Upper lobe of right lung (tissue), 1 donor: ENCODE data around the gene ARHGEF28. TPM values are rescaled to one million over a fixed set of nuclear protein-coding genes. Genes with fewer than 3 reads are reported as not detected.

Source experiments
- ATAC-seq: fragments of 200-7000 bp; cut with Tn5 transposase; one replicate; pipeline ENCODE4 v1.9.1; 2020; ENCODE audit warnings: mild to moderate bottlenecking, moderate library complexity
- DNase-seq: peaks from one replicate; pipeline ENCODE4 v3.0.0-alpha.2; 2020
- H3K27ac ChIP-seq: fragments of 200-600 bp; one replicate; pipeline ENCODE4 v1.8.0; 2022
- H3K27me3 ChIP-seq: fragments of 200-600 bp; one replicate; pipeline ENCODE4 v1.8.0; 2022; ENCODE audit warnings: mild to moderate bottlenecking
- H3K36me3 ChIP-seq: fragments of 200-600 bp; one replicate; pipeline ENCODE4 v1.8.0; 2022
- H3K4me1 ChIP-seq: fragments of 200-600 bp; one replicate; pipeline ENCODE4 v1.8.0; 2022
- H3K4me3 ChIP-seq: fragments of 200-600 bp; one replicate; pipeline ENCODE4 v1.8.0; 2022; ENCODE audit warnings: mild to moderate bottlenecking
- H3K9me3 ChIP-seq: fragments of 200-600 bp; one replicate; pipeline ENCODE4 v1.8.0; 2022
- CTCF ChIP-seq: fragments of 200-600 bp; IDR thresholded peaks from one replicate; pipeline ENCODE4 v1.8.0; 2022; ENCODE audit warnings: antibody characterized with exemption
- intact Hi-C: fragments of 100-400 bp; cut with DNase I; formaldehyde crosslinking; loops from one replicate; pipeline ENCODE4 v1.11.0; 2022
- total RNA-seq: library from RNA; stranded (reverse); fragmentation: NEBNext Ultra II Directional; extraction: Animal tissue kit (Norgen Biotek cat#: 25700); gene quantifications from one replicate; pipeline ENCODE4 v1.2.1, GENCODE V29; 2021
- donor health status: DM: no; HTN: yes; CAD: no; lungs with severe emphysema.

Gene ARHGEF28
- total RNA-seq, 1 donor from 2014 or later: 22.3 TPM

DNA sequence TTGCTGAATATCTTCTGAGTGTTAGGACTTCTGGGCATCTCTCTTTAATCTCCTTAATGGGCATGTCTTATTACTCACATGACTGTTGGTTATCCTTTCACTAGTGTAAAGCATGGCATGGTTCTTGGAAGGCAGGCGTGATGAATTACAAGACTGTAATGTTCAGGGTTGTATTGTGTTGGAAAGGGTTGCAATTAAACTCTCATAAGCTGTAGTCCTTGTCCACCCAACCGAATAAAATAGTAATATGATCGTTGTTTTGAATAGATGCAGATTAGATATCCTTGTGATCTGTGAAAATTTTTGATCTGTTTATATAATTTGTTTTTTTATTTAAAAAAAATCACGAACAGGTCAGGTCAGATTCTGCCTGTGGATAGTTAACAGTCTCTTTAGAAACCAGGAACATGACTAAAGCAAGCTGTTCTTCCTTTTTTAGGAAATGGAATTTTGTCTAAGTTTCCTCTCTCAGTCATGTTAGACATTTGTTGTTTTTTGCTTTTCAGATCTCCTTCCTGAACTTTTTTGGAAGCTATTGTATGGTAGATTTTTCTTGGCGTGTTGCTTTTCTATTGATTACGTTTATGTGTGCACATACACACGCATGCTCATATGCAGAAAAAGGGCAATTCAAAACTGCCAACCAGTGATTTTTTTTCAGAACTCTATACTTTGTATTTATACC lies 121.8 kb downstream of the ARHGEF28 start:
- Histone ChIP-seq H3K4me1 (peaks cover 21% of the 10 kb centered on the region), H3K36me3 (no peaks in the 10 kb centered on the region), H3K9me3 (no peaks in the 10 kb centered on the region), H3K27ac (peak overlapping the region; percentile 63), H3K4me3 (no peak overlapping the region), H3K27me3 (no peaks in the 10 kb centered on the region)
- intact Hi-C loops: no loop called here
- ATAC-seq (no peak), DNase-seq (no peak)
- TF ChIP-seq CTCF: no peak

- Histone ChIP-seq H3K9me3 (no peaks in the 10 kb centered on the region), H3K27me3 (no peaks in the 10 kb centered on the region), H3K4me3 (no peak overlapping the region), H3K27ac (peak overlapping the region; percentile 63), H3K36me3 (no peaks in the 10 kb centered on the region), H3K4me1 (peaks cover 21% of the 10 kb centered on the region)
- ATAC-seq (peak; percentile 70), DNase-seq (no peak)
- TF ChIP-seq CTCF: no peak
- intact Hi-C loops: no loop called here
These were observed 122.8 kb downstream of the ARHGEF28 start for GRCh38 chr5:73748510-73749400.

GRCh38 chr5:73749485-73750270 lies 123.7 kb downstream of the ARHGEF28 start:
- Histone ChIP-seq H3K4me3 (no peak overlapping the region), H3K4me1 (peaks cover 21% of the 10 kb centered on the region), H3K36me3 (no peaks in the 10 kb centered on the region), H3K9me3 (no peaks in the 10 kb centered on the region), H3K27ac (peak overlapping the region; percentile 1), H3K27me3 (no peaks in the 10 kb centered on the region)
- ATAC-seq (no peak), DNase-seq (no peak)
- intact Hi-C loops: no loop called here
- no peak for TF ChIP-seq CTCF

DNA sequence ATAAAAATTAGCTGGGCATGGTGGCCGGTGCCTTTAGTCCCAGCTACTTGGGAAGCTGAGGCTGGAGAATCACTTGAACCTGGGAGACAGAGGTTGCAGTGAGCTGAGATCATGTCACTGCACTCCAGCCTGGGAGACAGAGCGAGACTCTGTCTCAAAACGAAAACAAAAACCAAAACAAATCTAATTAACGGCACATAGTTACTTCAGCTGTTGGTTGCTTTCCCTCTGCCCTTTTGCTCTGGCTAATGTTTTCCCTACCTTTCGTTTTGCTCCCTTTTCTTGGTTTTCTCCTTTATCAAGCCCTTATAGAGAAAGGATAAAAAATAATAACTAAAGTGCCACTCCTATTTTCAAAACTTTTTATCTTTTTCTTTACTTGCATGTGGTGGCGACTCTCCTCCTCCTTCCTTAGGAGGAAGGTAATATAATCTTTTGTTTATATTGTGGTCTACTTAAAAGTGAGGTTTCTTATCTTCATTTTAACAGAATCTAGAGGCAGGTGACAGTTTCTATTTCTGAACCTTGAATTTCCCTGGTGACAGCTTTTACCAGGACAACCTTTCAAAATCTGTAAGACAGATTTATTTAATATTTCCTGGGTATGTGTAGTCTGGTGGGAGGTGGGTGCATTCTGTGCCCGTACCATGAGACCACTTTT lies 125.4 kb downstream of the ARHGEF28 start:
- no peak overlapping the region for H3K27ac ChIP-seq
- H3K27me3 ChIP-seq: no peaks in the 10 kb centered on the region
- intact Hi-C loops: no loop called here
- ATAC-seq: no peak
- H3K36me3 ChIP-seq: no peaks in the 10 kb centered on the region
- H3K9me3 ChIP-seq: no peaks in the 10 kb centered on the region
- no peak for DNase-seq
- TF ChIP-seq CTCF: no peak
- peaks cover 21% of the 10 kb centered on the region for H3K4me1 ChIP-seq
- no peak overlapping the region for H3K4me3 ChIP-seq

DNA sequence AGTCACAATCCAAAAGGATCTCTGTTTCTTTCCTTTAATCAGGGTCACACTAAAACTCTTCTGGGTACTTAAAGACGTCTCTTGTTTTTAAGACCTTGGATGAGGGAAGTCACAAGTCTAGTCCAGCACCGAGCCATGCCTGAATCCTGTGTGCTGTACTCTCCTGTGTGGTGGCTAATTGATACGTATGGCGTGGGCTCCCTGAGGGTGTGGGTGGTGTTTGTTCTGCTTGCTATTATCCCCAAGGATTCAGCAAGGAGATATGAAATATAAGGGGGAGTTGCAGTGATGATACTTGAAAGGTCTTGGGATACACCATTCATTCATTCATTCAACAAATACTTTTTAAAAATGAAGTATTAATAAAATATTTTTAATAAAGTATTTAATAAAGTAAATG lies 128.3 kb downstream of the ARHGEF28 start:
- no peaks in the 10 kb centered on the region for H3K27me3 ChIP-seq
- H3K27ac ChIP-seq: no peak overlapping the region
- H3K36me3 ChIP-seq: no peaks in the 10 kb centered on the region
- ATAC-seq (no peak), DNase-seq (no peak)
- no peak for TF ChIP-seq CTCF
- intact Hi-C loops: no loop called here
- H3K9me3 ChIP-seq: no peaks in the 10 kb centered on the region
- H3K4me3 ChIP-seq: no peak overlapping the region
- peaks cover 11% of the 10 kb centered on the region for H3K4me1 ChIP-seq
